Stimulated activated effector memory CD8-positive, alpha-beta T cell treated with anti-CD3 and anti-CD28 coated beads, Interleukin-12 subunit alpha, Interleukin-12 subunit beta, amount 100 ng/mL, for 72 hours (primary cell): ENCODE data around the gene SMIM36.
A peak's percentile ranks its signal among the peaks of the same experiment; 100 is the strongest.

Experiments
- ATAC-seq: fragments of 150-1000 bp; cut with Tn5 transposase; 2 replicates; pipeline ENCODE4 v1.10.0; 2021
- DNase-seq, 2 donors: peaks; one replicate each; pipeline ENCODE4 v3.0.0; 2021 to 2022; ENCODE audit warnings: low spot score in 2 of 2
- H3K27ac Mint-ChIP-seq: one replicate; pipeline ENCODE4 v1.8.0; 2022; ENCODE audit warnings: mild to moderate bottlenecking, mixed read lengths
- H3K36me3 Mint-ChIP-seq: one replicate; pipeline ENCODE4 v1.8.0; 2022; ENCODE audit warnings: mild to moderate bottlenecking, mixed read lengths
- H3K4me1 Mint-ChIP-seq: one replicate; pipeline ENCODE4 v1.8.0; 2022; ENCODE audit warnings: mixed read lengths
- H3K4me3 Mint-ChIP-seq: one replicate; pipeline ENCODE4 v1.8.0; 2022; ENCODE audit warnings: mild to moderate bottlenecking, mixed read lengths
- H3K9me3 Mint-ChIP-seq: one replicate; pipeline ENCODE4 v1.8.0; 2022; ENCODE audit warnings: mixed read lengths

SMIM36 gene

DNA sequence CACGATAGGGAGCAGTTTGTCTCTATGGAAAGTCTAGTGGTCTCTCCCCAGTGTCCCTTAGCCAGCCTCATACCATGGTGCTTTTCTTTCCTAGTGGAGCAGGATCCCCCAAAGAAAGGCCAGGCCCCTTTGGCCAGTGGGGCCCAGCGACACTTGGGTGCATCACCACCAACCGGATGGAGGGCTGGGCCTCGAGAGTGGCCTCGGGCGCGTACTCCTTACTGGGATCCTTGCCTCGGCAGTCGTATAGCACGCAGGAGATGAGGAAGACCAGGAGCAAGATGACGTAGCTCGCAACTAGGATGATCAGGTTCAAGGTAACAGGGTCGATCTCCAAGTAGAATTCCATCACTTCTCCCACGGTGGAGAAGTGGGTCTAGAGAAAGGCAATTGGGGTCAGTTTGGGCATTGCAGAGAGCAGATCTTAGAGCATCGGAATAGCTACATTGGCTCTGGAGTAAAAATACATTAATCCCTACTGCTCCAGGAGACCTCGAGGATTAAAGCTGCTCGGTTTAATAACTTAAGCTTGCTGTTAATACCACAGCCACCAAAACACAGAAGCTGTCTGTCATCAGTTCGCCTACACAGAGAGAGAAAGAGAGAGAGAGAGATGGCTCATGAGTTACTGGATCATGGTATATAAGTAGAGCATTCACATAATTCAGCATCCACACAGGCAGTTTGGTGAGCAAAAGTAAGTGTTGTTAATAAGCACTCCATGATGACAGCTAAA is at the start of gene SMIM36:
Gene SMIM36, minus strand, starts transcription at position 467 of the 736 bp plus-strand sequence.
- Mint-ChIP-seq H3K36me3 (no peaks in the 10 kb centered on the region), H3K9me3 (no peaks in the 10 kb centered on the region), H3K27ac (no peak within 1 kb of the TSS), H3K4me3 (no peak within 1 kb of the TSS), H3K4me1 (no peaks in the 10 kb centered on the region)
- no peak for DNase-seq
- ATAC-seq = no peak

- H3K4me1 Mint-ChIP-seq = no peaks in the 10 kb centered on the region
- H3K27ac Mint-ChIP-seq = no peak overlapping the region
- H3K4me3 Mint-ChIP-seq = no peak overlapping the region
- peaks cover 4% of the 10 kb centered on the region for H3K36me3 Mint-ChIP-seq
- DNase-seq = no peak
- peak; percentile 13 for ATAC-seq
- H3K9me3 Mint-ChIP-seq = no peaks in the 10 kb centered on the region
Measured at GRCh38 chr17:55555772-55556171, 44.5 kb upstream of the SMIM36 start.

DNA sequence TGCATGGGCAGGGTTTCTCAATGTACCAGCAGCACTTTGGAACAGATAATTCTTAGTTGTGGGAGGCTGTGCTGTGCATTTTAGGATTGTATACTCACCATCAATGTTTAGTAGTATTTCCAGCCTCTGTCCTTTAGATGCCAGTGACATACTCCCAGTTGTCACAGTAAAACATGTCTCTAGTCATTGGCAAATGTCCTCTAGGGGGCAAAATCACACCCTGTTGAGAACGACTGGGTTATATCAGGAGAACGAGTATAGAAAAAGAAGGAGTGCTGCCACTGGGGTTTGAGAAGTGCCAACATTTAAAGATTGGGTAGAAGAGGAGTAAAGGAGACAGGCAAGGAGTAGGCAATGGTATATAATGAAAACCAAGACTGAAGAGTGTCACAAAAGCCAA is 37.9 kb upstream of the SMIM36 start:
- Mint-ChIP-seq H3K4me1 (peaks cover 12% of the 10 kb centered on the region), H3K9me3 (no peaks in the 10 kb centered on the region)
- DNase-seq = no peak

DNA sequence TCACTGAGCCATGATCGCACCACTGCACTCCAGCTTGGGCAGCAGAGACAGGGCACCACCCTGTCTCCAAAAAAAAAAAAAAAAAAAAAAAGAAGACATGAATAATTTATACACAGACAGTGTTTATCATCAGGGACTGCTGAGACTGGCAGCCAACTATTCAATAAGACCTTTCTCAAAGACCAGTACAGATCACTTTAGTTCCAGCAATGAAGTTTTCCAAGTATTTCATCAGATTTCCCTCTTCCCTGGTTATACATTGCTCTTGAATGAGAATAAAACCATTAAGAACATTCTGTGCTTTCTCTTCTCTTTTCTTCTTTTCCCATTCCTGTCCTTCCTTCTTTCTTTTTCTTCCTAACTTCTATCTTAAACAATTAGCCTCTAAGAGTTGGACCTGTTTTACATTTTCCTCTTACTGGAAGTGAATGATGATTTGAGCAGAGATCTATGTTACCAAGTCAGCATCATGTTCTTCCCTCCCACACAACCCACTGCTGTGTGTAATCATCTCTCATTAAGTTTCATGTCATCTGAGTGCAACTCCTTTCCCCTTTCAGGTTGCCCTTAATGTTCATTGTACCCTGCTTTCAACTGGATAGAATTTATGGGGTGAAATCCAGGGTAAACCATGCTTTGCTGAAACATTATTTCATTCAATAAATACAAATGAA is 35.9 kb upstream of the SMIM36 start:
- no peak for DNase-seq
- Mint-ChIP-seq H3K4me1 (peaks cover 12% of the 10 kb centered on the region), H3K27ac (no peak overlapping the region)

More for the DNA sequence above, 37.9 kb upstream of the SMIM36 start:
- Mint-ChIP-seq H3K27ac (no peak overlapping the region), H3K36me3 (peaks cover 4% of the 10 kb centered on the region), H3K4me3 (no peak overlapping the region)
- no peak for ATAC-seq

GRCh38 chr17:55546481-55546880 is 35.2 kb upstream of the SMIM36 start:
- H3K4me1 Mint-ChIP-seq = peaks cover 12% of the 10 kb centered on the region
- no peaks in the 10 kb centered on the region for H3K36me3 Mint-ChIP-seq
- H3K27ac Mint-ChIP-seq = no peak overlapping the region
- no peak overlapping the region for H3K4me3 Mint-ChIP-seq
- no peak for DNase-seq
- H3K9me3 Mint-ChIP-seq = no peaks in the 10 kb centered on the region
- ATAC-seq = no peak

More for the DNA sequence above, 35.9 kb upstream of the SMIM36 start:
- no peaks in the 10 kb centered on the region for H3K9me3 Mint-ChIP-seq
- no peak overlapping the region for H3K4me3 Mint-ChIP-seq
- no peaks in the 10 kb centered on the region for H3K36me3 Mint-ChIP-seq
- peak; percentile 67 for ATAC-seq

DNA sequence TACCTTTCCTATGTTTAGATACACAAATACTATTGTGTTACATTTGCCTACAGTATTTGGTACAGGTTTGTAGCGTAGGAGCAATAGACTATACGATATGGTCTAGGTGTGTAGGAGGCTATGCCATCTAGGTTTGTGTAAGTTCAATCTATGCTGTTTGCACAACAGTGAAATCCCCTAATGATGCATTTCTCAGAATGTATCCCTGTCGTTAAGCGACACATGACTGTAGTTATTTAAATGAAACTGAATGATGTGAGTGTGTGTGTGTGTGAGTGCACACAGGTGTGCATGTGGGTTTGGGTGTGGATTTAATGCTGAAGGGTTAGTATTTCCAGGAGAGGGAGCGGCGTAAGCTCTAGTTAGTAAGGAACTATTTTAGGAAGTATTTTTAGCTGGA is 34.6 kb upstream of the SMIM36 start:
- H3K4me1 Mint-ChIP-seq = peaks cover 12% of the 10 kb centered on the region
- no peak overlapping the region for H3K27ac Mint-ChIP-seq
- peak; percentile 68 for ATAC-seq
- H3K9me3 Mint-ChIP-seq = no peaks in the 10 kb centered on the region
- no peak overlapping the region for H3K4me3 Mint-ChIP-seq
- H3K36me3 Mint-ChIP-seq = no peaks in the 10 kb centered on the region
- DNase-seq = no peak

GRCh38 chr17:55543709-55544108 is 32.5 kb upstream of the SMIM36 start:
- Mint-ChIP-seq H3K27ac (no peak overlapping the region), H3K36me3 (no peaks in the 10 kb centered on the region), H3K4me1 (peaks cover 12% of the 10 kb centered on the region), H3K4me3 (no peak overlapping the region), H3K9me3 (no peaks in the 10 kb centered on the region)
- ATAC-seq (no peak), DNase-seq (no peak)

DNA sequence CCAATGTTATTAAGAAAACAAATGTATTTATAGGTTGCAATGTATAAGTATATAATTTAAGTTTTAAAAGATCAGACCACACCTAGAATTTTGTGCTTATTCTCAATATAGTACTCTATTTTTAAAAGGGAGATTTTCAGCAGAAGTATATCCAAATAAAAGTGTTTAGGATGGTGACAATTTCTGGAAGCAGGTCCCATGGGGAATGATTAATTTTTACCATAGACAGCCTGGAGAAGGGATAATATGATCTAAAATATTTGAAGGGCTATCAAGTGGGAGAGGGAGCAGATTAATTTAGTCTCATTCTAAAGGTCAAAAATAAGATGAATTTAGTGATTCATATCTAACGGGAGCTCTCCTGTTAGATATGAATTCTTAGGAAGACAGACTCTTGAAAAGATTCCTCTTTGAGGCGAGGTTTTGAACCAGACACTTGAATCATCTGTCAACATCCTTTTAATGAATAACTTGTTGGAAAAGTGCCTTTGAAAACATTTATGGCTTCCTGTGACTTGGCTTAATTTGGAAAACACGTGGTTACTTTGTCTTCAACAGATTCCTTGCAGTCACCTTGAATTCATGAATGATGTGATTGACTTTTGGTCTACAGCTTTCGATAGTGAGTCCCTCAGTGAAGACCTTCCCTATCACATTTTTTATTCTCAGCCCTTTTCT is 29.3 kb upstream of the SMIM36 start:
- ATAC-seq (no peak), DNase-seq (no peak)

GRCh38 chr17:55536205-55536604 is 25.0 kb upstream of the SMIM36 start:
- Mint-ChIP-seq H3K4me3 (no peak overlapping the region), H3K27ac (no peak overlapping the region), H3K4me1 (no peaks in the 10 kb centered on the region), H3K9me3 (no peaks in the 10 kb centered on the region), H3K36me3 (no peaks in the 10 kb centered on the region)
- DNase-seq (no peak), ATAC-seq (no peak)

More for the DNA sequence above, 29.3 kb upstream of the SMIM36 start:
- H3K9me3 Mint-ChIP-seq = no peaks in the 10 kb centered on the region
- H3K36me3 Mint-ChIP-seq = no peaks in the 10 kb centered on the region
- H3K4me3 Mint-ChIP-seq = no peak overlapping the region
- no peak overlapping the region for H3K27ac Mint-ChIP-seq
- H3K4me1 Mint-ChIP-seq = no peaks in the 10 kb centered on the region

- H3K9me3 Mint-ChIP-seq = no peaks in the 10 kb centered on the region
Measured at GRCh38 chr17:55533608-55534007, 22.4 kb upstream of the SMIM36 start.

GRCh38 chr17:55532670-55533069 is 21.4 kb upstream of the SMIM36 start:
- H3K4me3 Mint-ChIP-seq = no peak overlapping the region
- no peaks in the 10 kb centered on the region for H3K4me1 Mint-ChIP-seq
- no peaks in the 10 kb centered on the region for H3K9me3 Mint-ChIP-seq
- ATAC-seq = no peak
- no peaks in the 10 kb centered on the region for H3K36me3 Mint-ChIP-seq
- no peak for DNase-seq
- H3K27ac Mint-ChIP-seq = no peak overlapping the region

More at GRCh38 chr17:55533608-55534007, 22.4 kb upstream of the SMIM36 start:
- Mint-ChIP-seq H3K4me3 (no peak overlapping the region), H3K4me1 (no peaks in the 10 kb centered on the region), H3K27ac (no peak overlapping the region), H3K36me3 (no peaks in the 10 kb centered on the region)
- no peak for ATAC-seq
- DNase-seq = no peak

DNA sequence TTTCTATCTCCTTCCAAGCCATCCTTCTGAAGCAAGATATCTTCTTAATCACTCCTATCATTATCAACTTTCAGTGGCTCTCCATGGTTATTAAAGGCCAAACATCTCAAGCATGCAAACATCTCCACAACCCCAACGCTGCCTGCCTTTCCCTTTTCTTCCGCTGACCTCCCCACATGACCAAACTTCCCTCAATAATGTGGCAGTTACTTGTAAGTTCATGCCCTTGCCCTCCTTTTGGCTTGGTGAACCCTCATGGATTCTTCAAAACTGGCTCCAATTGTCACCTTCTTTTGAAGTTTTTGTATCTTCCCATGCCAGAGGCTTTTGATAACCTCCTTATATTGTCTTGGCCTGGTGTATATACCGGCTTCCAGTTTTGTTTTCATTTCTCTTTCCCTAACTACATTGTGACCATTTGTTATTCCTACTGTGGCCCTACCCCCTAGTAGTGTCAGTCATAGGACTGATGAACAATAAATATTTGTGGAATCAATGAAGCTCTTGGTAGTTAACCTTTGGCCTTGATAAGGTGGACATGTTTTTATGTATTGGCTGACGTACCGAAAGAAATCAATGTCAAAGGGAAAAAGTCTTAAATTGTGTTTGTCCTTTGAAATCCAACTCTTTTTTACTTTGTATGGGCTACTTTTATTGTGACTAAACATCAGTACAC is 19.9 kb upstream of the SMIM36 start:
- Mint-ChIP-seq H3K27ac (no peak overlapping the region), H3K4me3 (no peak overlapping the region), H3K4me1 (no peaks in the 10 kb centered on the region), H3K9me3 (no peaks in the 10 kb centered on the region), H3K36me3 (no peaks in the 10 kb centered on the region)
- DNase-seq (no peak), ATAC-seq (no peak)

DNA sequence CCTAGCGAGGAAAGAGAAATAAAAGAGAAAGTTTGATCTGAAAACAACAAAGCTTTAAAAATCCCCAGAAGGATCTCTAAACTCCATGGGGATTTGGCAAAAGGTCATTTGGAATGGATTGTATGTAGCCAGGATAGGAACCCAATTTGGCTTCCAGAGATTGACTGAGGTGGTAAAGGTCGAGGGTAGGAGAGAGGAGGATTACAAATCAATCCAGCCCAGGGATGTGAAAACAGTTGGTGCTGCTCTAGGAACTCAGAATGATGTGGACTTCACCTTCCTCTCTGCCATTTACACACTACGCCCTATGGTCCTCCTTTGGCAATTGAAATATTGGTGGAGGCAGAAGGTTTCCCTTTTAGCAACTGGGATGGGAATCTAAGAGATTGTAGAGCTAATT is 18.8 kb upstream of the SMIM36 start:
- ATAC-seq = no peak
- Mint-ChIP-seq H3K27ac (no peak overlapping the region), H3K36me3 (no peaks in the 10 kb centered on the region), H3K4me3 (no peak overlapping the region), H3K9me3 (no peaks in the 10 kb centered on the region), H3K4me1 (no peaks in the 10 kb centered on the region)
- no peak for DNase-seq

GRCh38 chr17:55527540-55528118 is 16.4 kb upstream of the SMIM36 start:
- Mint-ChIP-seq H3K9me3 (no peaks in the 10 kb centered on the region), H3K27ac (no peak overlapping the region), H3K4me3 (no peak overlapping the region), H3K4me1 (peaks cover 8% of the 10 kb centered on the region), H3K36me3 (no peaks in the 10 kb centered on the region)
- DNase-seq (no peak), ATAC-seq (no peak)
